WTC11 (cell line): ENCODE data around the gene SHROOM2. TPM values are rescaled to one million over a fixed set of nuclear protein-coding genes. Genes with fewer than 3 reads are reported as not detected.

Experiments used
- ATAC-seq: fragments of 200-7000 bp; cut with Tn5 transposase; 2 replicates; pipeline ENCODE4 v1.10.0; 2021; ENCODE audit warnings: mild to moderate bottlenecking, moderate library complexity
- CTCF ChIA-PET: fragments of 300-600 bp; sonication (Branson Sonifier 250); formaldehyde crosslinking; loops from one replicate; lab custom pipeline; 2021; ENCODE audit warnings: antibody characterized with exemption; lab: Charles Lee
- POLR2A ChIA-PET: fragments of 350-600 bp; sonication (Branson Sonifier 250); formaldehyde crosslinking; loops from one replicate; lab custom pipeline; 2021; ENCODE audit warnings: antibody characterized with exemption; lab: Charles Lee
- DNase-seq: peaks from one replicate; pipeline ENCODE4 v3.0.0; 2021; ENCODE audit warnings: low spot score
- H3K27ac Mint-ChIP-seq: 2 replicates; pipeline ENCODE4 v1.8.0; 2021; ENCODE audit warnings: mixed read lengths
- H3K27me3 Mint-ChIP-seq: 2 replicates; pipeline ENCODE4 v1.8.0; 2021; ENCODE audit warnings: low read depth, mild to moderate bottlenecking, moderate library complexity, mixed read lengths
- H3K36me3 Mint-ChIP-seq: 2 replicates; pipeline ENCODE4 v1.8.0; 2021; ENCODE audit warnings: mixed read lengths
- H3K4me1 Mint-ChIP-seq: 2 replicates; pipeline ENCODE4 v1.8.0; 2022; ENCODE audit warnings: mixed read lengths
- H3K4me3 Mint-ChIP-seq: 2 replicates; pipeline ENCODE4 v1.8.0; 2021; ENCODE audit warnings: mild to moderate bottlenecking, moderate library complexity, mixed read lengths
- H3K9me3 Mint-ChIP-seq: 2 replicates; pipeline ENCODE4 v1.8.0; 2021; ENCODE audit warnings: mixed read lengths
- AFF4 ChIP-seq: sonication (generic); formaldehyde crosslinking; IDR thresholded peaks from 2 replicates; pipeline ENCODE4 v1.8.1; 2023; ENCODE audit warnings: mild to moderate bottlenecking, missing genetic modification reagents, borderline replicate concordance
- ARID4B ChIP-seq: sonication (generic); formaldehyde crosslinking; IDR thresholded peaks from 2 replicates; pipeline ENCODE4 v1.8.0; 2023; ENCODE audit warnings: missing genetic modification reagents, mild to moderate bottlenecking, borderline replicate concordance
- ELF4 ChIP-seq: sonication (generic); formaldehyde crosslinking; IDR thresholded peaks from 2 replicates; pipeline ENCODE4 v1.8.1; 2022; ENCODE audit warnings: low read depth, mild to moderate bottlenecking, moderate library complexity, missing genetic modification reagents
- FOXP1 ChIP-seq: sonication (generic); formaldehyde crosslinking; IDR thresholded peaks from 2 replicates; pipeline ENCODE4 v1.8.0; 2022; ENCODE audit warnings: missing genetic modification reagents, mild to moderate bottlenecking, moderate library complexity, borderline replicate concordance
- GABPB1 ChIP-seq: sonication (generic); formaldehyde crosslinking; IDR thresholded peaks from 2 replicates; pipeline ENCODE4 v1.8.1; 2023; ENCODE audit warnings: mild to moderate bottlenecking, missing genetic modification reagents
- HMGA2 ChIP-seq: fragments of 250-450 bp; sonication (Bioruptor Pico); IDR thresholded peaks from 2 replicates; pipeline ENCODE4 v1.4.0; 2021; ENCODE audit warnings: mild to moderate bottlenecking, moderate library complexity
- HMGXB4 ChIP-seq: sonication (generic); formaldehyde crosslinking; IDR thresholded peaks from 2 replicates; pipeline ENCODE4 v1.8.1; 2023; ENCODE audit warnings: mild to moderate bottlenecking, moderate library complexity, missing genetic modification reagents
- IRF2 ChIP-seq: sonication (generic); formaldehyde crosslinking; IDR thresholded peaks from 2 replicates; pipeline ENCODE4 v1.8.0; 2022; ENCODE audit warnings: low read depth, missing genetic modification reagents, borderline replicate concordance
- MXD4 ChIP-seq: fragments of 250-450 bp; sonication (Bioruptor Pico); IDR thresholded peaks from 2 replicates; pipeline ENCODE4 v1.8.0; 2021; ENCODE audit warnings: mild to moderate bottlenecking, moderate library complexity, borderline replicate concordance
- MYBL2 ChIP-seq: sonication (generic); formaldehyde crosslinking; IDR thresholded peaks from 2 replicates; pipeline ENCODE4 v1.8.1; 2023; ENCODE audit warnings: mild to moderate bottlenecking, moderate library complexity, missing genetic modification reagents
- NFE2L1 ChIP-seq: sonication (generic); formaldehyde crosslinking; IDR thresholded peaks from 2 replicates; pipeline ENCODE4 v1.8.1; 2023; ENCODE audit warnings: missing genetic modification reagents
- NFYB ChIP-seq: sonication (generic); formaldehyde crosslinking; conservative IDR thresholded peaks from 2 replicates; pipeline ENCODE4 v1.8.0; 2022; ENCODE audit warnings: low read depth, missing genetic modification reagents
- NR2C2 ChIP-seq: sonication (generic); formaldehyde crosslinking; IDR thresholded peaks from 2 replicates; pipeline ENCODE4 v1.8.0; 2022; ENCODE audit warnings: mild to moderate bottlenecking, missing genetic modification reagents
- PRRX2 ChIP-seq: fragments of 250-450 bp; sonication (Bioruptor Pico); IDR thresholded peaks from 2 replicates; pipeline ENCODE4 v1.8.0; 2021; ENCODE audit warnings: mild to moderate bottlenecking
- SMAD3 ChIP-seq: sonication (generic); formaldehyde crosslinking; IDR thresholded peaks from 2 replicates; pipeline ENCODE4 v1.8.0; 2022; ENCODE audit warnings: missing genetic modification reagents, mild to moderate bottlenecking, borderline replicate concordance
- TEAD1 ChIP-seq: sonication (generic); formaldehyde crosslinking; IDR thresholded peaks from 2 replicates; pipeline ENCODE4 v1.8.0; 2022; ENCODE audit warnings: mild to moderate bottlenecking, missing genetic modification reagents
- ZMAT4 ChIP-seq: fragments of 250-450 bp; sonication (Bioruptor Pico); IDR thresholded peaks from 2 replicates; pipeline ENCODE4 v1.9.0; 2021; ENCODE audit warnings: mild to moderate bottlenecking
- ZNF232 ChIP-seq: sonication (generic); formaldehyde crosslinking; IDR thresholded peaks from 2 replicates; pipeline ENCODE4 v1.8.0; 2022; ENCODE audit warnings: mild to moderate bottlenecking, missing genetic modification reagents
- ZNF416 ChIP-seq: fragments of 250-450 bp; sonication (Bioruptor Pico); IDR thresholded peaks from 2 replicates; pipeline ENCODE4 v1.9.0; 2021; ENCODE audit warnings: mild to moderate bottlenecking, inconsistent platforms
- ZNF671 ChIP-seq: fragments of 250-450 bp; sonication (Bioruptor Pico); IDR thresholded peaks from 2 replicates; pipeline ENCODE4 v1.8.0; 2021; ENCODE audit warnings: mild to moderate bottlenecking
- total RNA-seq: library from RNA; stranded (reverse); gene quantifications from 3 replicates; pipeline ENCODE4 v1.2.3, GENCODE V29; 2021

SHROOM2 gene
- total RNA-seq, 1 experiment from 2014 or later: 14.8 TPM

GRCh38 chrX:9935436-9935835 lies 149.2 kb downstream of the SHROOM2 start:
- ATAC-seq: no peak
- no peaks in the 10 kb centered on the region for H3K9me3 Mint-ChIP-seq
- peaks cover 15% of the 10 kb centered on the region for H3K4me1 Mint-ChIP-seq
- peaks cover 5% of the 10 kb centered on the region for H3K36me3 Mint-ChIP-seq
- DNase-seq: no peak
- H3K4me3 Mint-ChIP-seq: no peak overlapping the region
- ChIA-PET CTCF (no interaction called here), POLR2A (no interaction called here)
- no peaks in the 10 kb centered on the region for H3K27me3 Mint-ChIP-seq
- no peak for TF ChIP-seq PRRX2 (CRISPR knock-in tag)
- TF ChIP-seq TEAD1 (CRISPR knock-in tag): no peak
- no peak for TF ChIP-seq HMGXB4 (CRISPR knock-in tag)
- no peak for TF ChIP-seq MYBL2 (CRISPR knock-in tag)
- no peak for TF ChIP-seq ELF4 (CRISPR knock-in tag)
- TF ChIP-seq ZNF232 (CRISPR knock-in tag): no peak
- TF ChIP-seq MXD4 (CRISPR knock-in tag): no peak
- no peak for TF ChIP-seq SMAD3 (CRISPR knock-in tag)
- TF ChIP-seq AFF4 (CRISPR knock-in tag): no peak
- TF ChIP-seq GABPB1 (CRISPR knock-in tag): no peak
- TF ChIP-seq ZNF416: no peak
- no peak for TF ChIP-seq ZMAT4
- TF ChIP-seq HMGA2: no peak
- TF ChIP-seq NFYB (CRISPR knock-in tag): no peak
- no peak for TF ChIP-seq ARID4B (CRISPR knock-in tag)
- no peak for TF ChIP-seq FOXP1 (CRISPR knock-in tag)
- no peak for TF ChIP-seq IRF2
- no peak for TF ChIP-seq ZNF671 (CRISPR knock-in tag)
- no peak for TF ChIP-seq NR2C2 (CRISPR knock-in tag)
- TF ChIP-seq NFE2L1 (CRISPR knock-in tag): no peak
- no peak overlapping the region for H3K27ac Mint-ChIP-seq
